GM23338 (cell line): Measurements from ENCODE around the gene KPNA6. TPM values are rescaled to one million over a fixed set of nuclear protein-coding genes. Genes with fewer than 3 reads are reported as not detected.

Experiments used
- ATAC-seq: fragments of 200-7000 bp; cut with Tn5 transposase; 3 replicates; pipeline ENCODE4 v1.9.1; 2020
- DNase-seq: peaks from one replicate; pipeline ENCODE4 v3.0.0-alpha.2; 2015; ENCODE audit warnings: low spot score
- H2AFZ ChIP-seq: fragments of 200-600 bp; sonication (generic); 2 replicates; pipeline ENCODE4 v1.8.0; 2016; ENCODE audit warnings: antibody characterized with exemption, mild to moderate bottlenecking, moderate library complexity
- H3F3A ChIP-seq: fragments of 200-600 bp; sonication (generic); replicated peaks from 2 replicates; pipeline ENCODE4 v1.8.0; 2017; ENCODE audit warnings: antibody characterized with exemption, mixed run types, low read depth
- H3K27ac ChIP-seq: fragments of 200-600 bp; sonication (generic); 2 replicates; pipeline ENCODE4 v1.6.1; 2016; ENCODE audit warnings: low read depth
- H3K27me3 ChIP-seq: fragments of 200-600 bp; sonication (generic); 2 replicates; pipeline ENCODE4 v1.8.0; 2016; ENCODE audit warnings: mild to moderate bottlenecking, mixed run types, moderate library complexity; ENCODE audit not compliant: insufficient read depth
- H3K36me3 ChIP-seq: fragments of 200-600 bp; sonication (generic); 2 replicates; pipeline ENCODE4 v1.8.0; 2016; ENCODE audit warnings: mild to moderate bottlenecking; ENCODE audit not compliant: insufficient read depth
- H3K4me1 ChIP-seq: fragments of 200-600 bp; sonication (generic); 2 replicates; pipeline ENCODE4 v1.8.0; 2016; ENCODE audit warnings: mild to moderate bottlenecking, moderate library complexity; ENCODE audit not compliant: insufficient read depth
- H3K4me2 ChIP-seq: fragments of 200-600 bp; sonication (generic); 2 replicates; pipeline ENCODE4 v1.7.1; 2017; ENCODE audit warnings: mixed run types
- H3K4me3 ChIP-seq: fragments of 200-600 bp; sonication (generic); 2 replicates; pipeline ENCODE4 v1.6.1; 2016; ENCODE audit warnings: mixed run types
- H3K79me2 ChIP-seq: fragments of 200-600 bp; sonication (generic); replicated peaks from 2 replicates; pipeline ENCODE4 v1.8.0; 2017; ENCODE audit warnings: mild to moderate bottlenecking; ENCODE audit not compliant: insufficient read depth
- H3K9me2 ChIP-seq: fragments of 200-600 bp; sonication (generic); 2 replicates; pipeline ENCODE4 v1.8.0; 2017; ENCODE audit not compliant: insufficient read depth
- H4K20me1 ChIP-seq: fragments of 200-600 bp; sonication (generic); replicated peaks from 2 replicates; pipeline ENCODE4 v1.8.0; 2017; ENCODE audit warnings: mild to moderate bottlenecking; ENCODE audit not compliant: insufficient read depth
- H3K27ac Mint-ChIP-seq: 2 replicates; pipeline ENCODE4 v1.8.0; 2020; ENCODE audit warnings: inconsistent platforms, mild to moderate bottlenecking, moderate library complexity, mixed read lengths
- H3K27me3 Mint-ChIP-seq: 3 replicates; pipeline ENCODE4 v1.8.0; 2022; ENCODE audit warnings: low read depth, mild to moderate bottlenecking, moderate library complexity, mixed read lengths, inconsistent platforms; ENCODE audit not compliant: insufficient read depth, poor library complexity
- H3K36me3 Mint-ChIP-seq: 3 replicates; pipeline ENCODE4 v1.8.0; 2021; ENCODE audit warnings: low read depth, mild to moderate bottlenecking, inconsistent platforms, moderate library complexity, mixed read lengths
- H3K4me1 Mint-ChIP-seq: 3 replicates; pipeline ENCODE4 v1.8.0; 2020; ENCODE audit warnings: mild to moderate bottlenecking, inconsistent platforms, mixed read lengths
- H3K4me3 Mint-ChIP-seq: 3 replicates; pipeline ENCODE4 v1.8.0; 2021; ENCODE audit warnings: moderate library complexity, mild to moderate bottlenecking, inconsistent platforms, mixed read lengths
- H3K9me3 Mint-ChIP-seq: 3 replicates; pipeline ENCODE4 v1.8.0; 2020; ENCODE audit warnings: moderate library complexity, mild to moderate bottlenecking, inconsistent platforms, mixed read lengths
- CREB1 ChIP-seq: fragments of 250-450 bp; sonication (Bioruptor Pico); IDR thresholded peaks from 2 replicates; pipeline ENCODE4 v1.5.0; 2020; ENCODE audit warnings: low read depth, mild to moderate bottlenecking, moderate library complexity
- EZH2 ChIP-seq: fragments of 200-600 bp; sonication (generic); IDR thresholded peaks from one replicate; pipeline ENCODE4 v1.8.0; 2017; ENCODE audit warnings: antibody characterized with exemption, mild to moderate bottlenecking, low read depth; ENCODE audit not compliant: unreplicated experiment
- EZH2phosphoT487 ChIP-seq: fragments of 200-600 bp; sonication (generic); IDR thresholded peaks from one replicate; pipeline ENCODE4 v1.8.1; 2018; ENCODE audit warnings: antibody characterized with exemption; ENCODE audit not compliant: unreplicated experiment
- POLR2AphosphoS5 ChIP-seq: IDR thresholded peaks from 2 replicates; pipeline ENCODE4 v1.6.1; 2016; ENCODE audit warnings: antibody characterized with exemption, low read depth
- STAT1 ChIP-seq: IDR thresholded peaks from one replicate; pipeline ENCODE4 v1.6.1; 2016; ENCODE audit warnings: antibody characterized with exemption; ENCODE audit not compliant: unreplicated experiment
- ZNF114 ChIP-seq: fragments of 250-450 bp; sonication (Bioruptor Pico); IDR thresholded peaks from 2 replicates; pipeline ENCODE4 v1.5.0; 2020; ENCODE audit warnings: mild to moderate bottlenecking, moderate library complexity
- ZNF462 ChIP-seq: fragments of 250-450 bp; sonication (Bioruptor Pico); IDR thresholded peaks from 2 replicates; pipeline ENCODE4 v1.5.0; 2020; ENCODE audit warnings: mild to moderate bottlenecking, moderate library complexity
- polyA plus RNA-seq: library from polyadenylated mRNA; unstranded; fragments of >200 nt; fragmentation: Nextera tagmentation; extraction: Ambion mirVana; gene quantifications from 2 replicates; pipeline ENCODE4 v1.2.1, GENCODE V29; 2016
- total RNA-seq: library from RNA; depleted of rRNA; stranded (reverse); fragments of >200 nt; shearing (Covaris generic); gene quantifications from 2 replicates; pipeline ENCODE4 v1.2.3, GENCODE V29; 2014

The KPNA6 gene
- total and polyA plus RNA-seq, 2 experiments from 2014 or later, result 28.6 to 72.2 TPM

GRCh38 chr1:32137111-32137510 is 29.3 kb downstream of the KPNA6 start (continued):
- TF ChIP-seq ZNF462 (no peak), CREB1 (CRISPR knock-in tag) (no peak)

GRCh38 chr1:32138965-32139364 is 31.1 kb downstream of the KPNA6 start:
- Mint-ChIP-seq H3K27me3 (peaks cover 4% of the 10 kb centered on the region), H3K36me3 (no peaks in the 10 kb centered on the region; the same call in 2 of the 3 replicates), H3K27ac (no peak overlapping the region), H3K4me1 (peaks cover 7% of the 10 kb centered on the region; the same call in 1 of the 3 replicates), H3K9me3 (no peaks in the 10 kb centered on the region), H3K4me3 (no peak overlapping the region)
- peaks cover 93% of the 10 kb centered on the region for H3K79me2 ChIP-seq
- 0 out of 2 replicates have a peak, but pooled peaks cover 6% of the 10 kb centered on the region for H3F3A ChIP-seq
- H3K4me1 ChIP-seq, result no peaks in the 10 kb centered on the region
- H3K36me3 ChIP-seq, result no peaks in the 10 kb centered on the region
- ATAC-seq (no peak), DNase-seq (no peak)
- no peak overlapping the region for H3K4me2 ChIP-seq
- no peak overlapping the region for H2AFZ ChIP-seq
- H3K4me3 ChIP-seq, result no peak overlapping the region
- H3K27me3 ChIP-seq, result no peaks in the 10 kb centered on the region
- 0 out of 2 replicates have a peak overlapping the region, but pooled peaks have one; percentile 12 for H3K27ac ChIP-seq
- peaks cover 57% of the 10 kb centered on the region for H4K20me1 ChIP-seq
- no peaks in the 10 kb centered on the region for H3K9me2 ChIP-seq
- TF ChIP-seq POLR2AphosphoS5, result no peak
- no peak for TF ChIP-seq EZH2
- no peak for TF ChIP-seq STAT1
- TF ChIP-seq EZH2phosphoT487, result no peak
- TF ChIP-seq ZNF114, result no peak
